B cell (primary cell): ENCODE data around the gene CEP126.

ENCODE experiments used
- EZH2 ChIP-seq: IDR thresholded peaks from 2 replicates; pipeline ENCODE4 v1.6.1; 2012; ENCODE audit warnings: borderline replicate concordance, low read depth, mild to moderate bottlenecking, moderate library complexity, low read length; ENCODE audit not compliant: insufficient read depth, poor library complexity, severe bottlenecking
- TF ChIP-seq, protein P1 (sequence below): fragments of 200-600 bp; IDR thresholded peaks from one replicate; pipeline ENCODE4 v1.8.0; 2022; ENCODE audit warnings: antibody characterized with exemption, mild to moderate bottlenecking

- TF ChIP-seq EZH2, result no peak
- TF ChIP-seq, protein P1, sequence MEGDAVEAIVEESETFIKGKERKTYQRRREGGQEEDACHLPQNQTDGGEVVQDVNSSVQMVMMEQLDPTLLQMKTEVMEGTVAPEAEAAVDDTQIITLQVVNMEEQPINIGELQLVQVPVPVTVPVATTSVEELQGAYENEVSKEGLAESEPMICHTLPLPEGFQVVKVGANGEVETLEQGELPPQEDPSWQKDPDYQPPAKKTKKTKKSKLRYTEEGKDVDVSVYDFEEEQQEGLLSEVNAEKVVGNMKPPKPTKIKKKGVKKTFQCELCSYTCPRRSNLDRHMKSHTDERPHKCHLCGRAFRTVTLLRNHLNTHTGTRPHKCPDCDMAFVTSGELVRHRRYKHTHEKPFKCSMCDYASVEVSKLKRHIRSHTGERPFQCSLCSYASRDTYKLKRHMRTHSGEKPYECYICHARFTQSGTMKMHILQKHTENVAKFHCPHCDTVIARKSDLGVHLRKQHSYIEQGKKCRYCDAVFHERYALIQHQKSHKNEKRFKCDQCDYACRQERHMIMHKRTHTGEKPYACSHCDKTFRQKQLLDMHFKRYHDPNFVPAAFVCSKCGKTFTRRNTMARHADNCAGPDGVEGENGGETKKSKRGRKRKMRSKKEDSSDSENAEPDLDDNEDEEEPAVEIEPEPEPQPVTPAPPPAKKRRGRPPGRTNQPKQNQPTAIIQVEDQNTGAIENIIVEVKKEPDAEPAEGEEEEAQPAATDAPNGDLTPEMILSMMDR, result no peak
These were observed 26.2 kb downstream of the CEP126 start for GRCh38 chr11:101940901-101941520.
